ENCODE results near the gene CCDC8. TPM values are rescaled to one million over a fixed set of nuclear protein-coding genes. Genes with fewer than 3 reads are reported as not detected.

The CCDC8 gene
- total RNA-seq, 1 experiment from 2014 or later: 27.5 TPM

- H3T11ph ChIP-seq (ENCODE audit: low read length): no peak overlapping the region
- H3K79me2 ChIP-seq (ENCODE audit: insufficient read depth, low read length): no peaks in the 10 kb centered on the region; the same call in 1 of the 2 replicates
- H2BK120ac ChIP-seq (ENCODE audit: low read depth, low read length, poor library complexity, severe bottlenecking): no peak overlapping the region
- no peak overlapping the region for H2AFZ ChIP-seq (ENCODE audit: low read length)
- H2BK20ac ChIP-seq (ENCODE audit: low read depth, low read length, poor library complexity, severe bottlenecking): no peak overlapping the region
- H3K27ac Mint-ChIP-seq: no peak overlapping the region; a peak in 1 of 7 replicates
- no peak overlapping the region for H3K56ac ChIP-seq (ENCODE audit: insufficient read length, low read depth, low read length)
- no peaks in the 10 kb centered on the region for H3K27me3 ChIP-seq (ENCODE audit: insufficient read depth, low read length)
- no peak overlapping the region for H2AK5ac ChIP-seq (ENCODE audit: insufficient read length, low read length)
- H3K14ac ChIP-seq (ENCODE audit: insufficient read depth, low read length): no peak overlapping the region
- no peak overlapping the region for H2BK15ac ChIP-seq (ENCODE audit: low read depth, low read length)
- no peaks in the 10 kb centered on the region for H3K79me1 ChIP-seq (ENCODE audit: insufficient read depth, low read depth, low read length, poor library complexity, severe bottlenecking)
- no peaks in the 10 kb centered on the region for H3K9me3 Mint-ChIP-seq
- H4K5ac ChIP-seq (ENCODE audit: insufficient read length, low read depth, low read length): no peak overlapping the region
- no peak overlapping the region for H3K4me2 ChIP-seq (ENCODE audit: insufficient read depth, insufficient read length, low read length)
- no peaks in the 10 kb centered on the region for H3K23me2 ChIP-seq (ENCODE audit: insufficient read length, low read depth, low read length, poor library complexity, severe bottlenecking)
- no peak overlapping the region for H3K9ac ChIP-seq (ENCODE audit: extremely low read depth, insufficient read length, low read length)
- H3K36me3 Mint-ChIP-seq (ENCODE audit: insufficient read depth in 1 of 3, low read depth in 3 of 3): peaks cover 54 to 93% (median 88%) of the 10 kb centered on the region in 3 experiments
- no CpG with 5 or more reads among the region's 2 CpGs for WGBS (ENCODE audit: extremely low coverage, insufficient read length, low lambda C conversion rate)
- no peak overlapping the region for H2BK12ac ChIP-seq (ENCODE audit: insufficient read length, low read depth, low read length)
- no peak overlapping the region for H4K91ac ChIP-seq (ENCODE audit: insufficient read length, low read depth, low read length)
- no peak for DNase-seq
- H3K18ac ChIP-seq (ENCODE audit: insufficient read length, low read depth, low read length): no peak overlapping the region
- H4K20me1 ChIP-seq (ENCODE audit: control insufficient read depth, insufficient read depth, insufficient read length): no peaks in the 10 kb centered on the region
- no peaks in the 10 kb centered on the region; the same call in 1 of the 2 replicates for H3K27me3 Mint-ChIP-seq (ENCODE audit: low read depth)
- H2BK5ac ChIP-seq (ENCODE audit: insufficient read length, low read length): no peak overlapping the region
- H3K9me3 ChIP-seq (ENCODE audit: control insufficient read depth, low read depth, low read length): no peaks in the 10 kb centered on the region
- H3K27ac ChIP-seq (ENCODE audit: insufficient read length, low read depth, low read length): no peak overlapping the region
- H3K4me1 ChIP-seq (ENCODE audit: insufficient read depth, low read length): no peaks in the 10 kb centered on the region
- no peak overlapping the region for H3K4me3 Mint-ChIP-seq
- H3K23ac ChIP-seq (ENCODE audit: insufficient read length, low read depth, low read length): no peak overlapping the region
- H4K8ac ChIP-seq (replicated peaks; ENCODE audit: insufficient read length, low read depth, low read length): no peak overlapping the region
- no peaks in the 10 kb centered on the region; a peak in 1 of 4 replicates for H3K4me1 Mint-ChIP-seq
- TF ChIP-seq CTCF (conservative IDR thresholded peaks at IDR 0.05): no peak
- no peak overlapping the region for H3K4ac ChIP-seq (ENCODE audit: low read depth, low read length)
Measured at GRCh38 chr19:46380690-46381089, 32.7 kb downstream of the CCDC8 start.
